Neural cell (in vitro differentiated cells): ENCODE measurements around the gene PKP3. TPM values are rescaled to one million over a fixed set of nuclear protein-coding genes. Genes with fewer than 3 reads are reported as not detected.

Experiments used
- H2AFZ ChIP-seq: fragments of 200-600, 300-800 bp; sonication (generic), shearing (Covaris generic); 2 replicates; pipeline ENCODE4 v1.6.0; 2014; ENCODE audit warnings: low read depth, mild to moderate bottlenecking, antibody characterized with exemption, low read length, moderate library complexity
- H3F3A ChIP-seq: fragments of 200-600 bp; shearing (Covaris generic); 2 replicates; pipeline ENCODE4 v1.6.1; 2016; ENCODE audit warnings: mild to moderate bottlenecking, moderate library complexity, mixed read lengths, antibody characterized with exemption, low read length; ENCODE audit not compliant: insufficient read depth, poor library complexity, severe bottlenecking
- H3K27ac ChIP-seq: fragments of 200-600, 300-800 bp; sonication (generic), shearing (Covaris generic); 2 replicates; pipeline ENCODE4 v1.5.1; 2014; ENCODE audit warnings: mild to moderate bottlenecking, low read length, moderate library complexity
- H3K27me3 ChIP-seq: fragments of 300-800, 200-600 bp; sonication (generic), shearing (Covaris generic); 2 replicates; pipeline ENCODE4 v1.6.0; 2014; ENCODE audit warnings: mild to moderate bottlenecking, low read depth, low read length, moderate library complexity; ENCODE audit not compliant: insufficient read depth
- H3K36me3 ChIP-seq: fragments of 300-800, 200-600 bp; sonication (generic), shearing (Covaris generic); 2 replicates; pipeline ENCODE4 v1.5.1; 2014; ENCODE audit warnings: mild to moderate bottlenecking, antibody characterized with exemption, low read length, moderate library complexity; ENCODE audit not compliant: insufficient read depth
- H3K4me2 ChIP-seq: fragments of 300-800, 200-600 bp; sonication (generic), shearing (Covaris generic); 2 replicates; pipeline ENCODE4 v1.6.0; 2014; ENCODE audit warnings: mild to moderate bottlenecking, low read length
- H3K4me3 ChIP-seq: fragments of 300-800, 200-600 bp; sonication (generic), shearing (Covaris generic); 2 replicates; pipeline ENCODE4 v1.5.1; 2014; ENCODE audit warnings: mild to moderate bottlenecking, low read length, moderate library complexity
- H3K79me2 ChIP-seq: fragments of 200-600 bp; shearing (Covaris generic); replicated peaks from 2 replicates; pipeline ENCODE4 v1.6.0; 2014; ENCODE audit warnings: mild to moderate bottlenecking, low read length, moderate library complexity; ENCODE audit not compliant: insufficient read depth
- H3K9ac ChIP-seq: fragments of 300-800, 200-600 bp; sonication (generic), shearing (Covaris generic); 2 replicates; pipeline ENCODE4 v1.6.1; 2016; ENCODE audit warnings: mild to moderate bottlenecking, low read length, mixed read lengths
- H3K9me2 ChIP-seq: fragments of 200-600 bp; shearing (Covaris generic); 2 replicates; pipeline ENCODE4 v1.6.1; 2016; ENCODE audit warnings: mild to moderate bottlenecking, low read length, mixed read lengths; ENCODE audit not compliant: insufficient read depth
- H3K9me3 ChIP-seq: fragments of 200-600, 300-800 bp; sonication (generic), shearing (Covaris generic); 2 replicates; pipeline ENCODE4 v1.6.1; 2016; ENCODE audit warnings: mild to moderate bottlenecking, mixed run types, low read length, moderate library complexity, mixed read lengths
- H4K20me1 ChIP-seq: fragments of 200-600 bp; shearing (Covaris generic); 2 replicates; pipeline ENCODE4 v1.6.1; 2016; ENCODE audit warnings: mild to moderate bottlenecking, mixed run types; ENCODE audit not compliant: insufficient read depth
- EP300 ChIP-seq: fragments of 450-650 bp; conservative IDR thresholded peaks from 2 replicates; pipeline ENCODE4 v1.6.1; 2014; ENCODE audit warnings: antibody characterized with exemption, mild to moderate bottlenecking, moderate library complexity; ENCODE audit not compliant: poor library complexity, severe bottlenecking
- EZH2 ChIP-seq: fragments of 200-600, 300-800 bp; shearing (Covaris generic), sonication (generic); IDR thresholded peaks from 2 replicates; pipeline ENCODE4 v1.6.1; 2014; ENCODE audit warnings: antibody characterized with exemption, low read length, borderline replicate concordance, mild to moderate bottlenecking; ENCODE audit not compliant: insufficient read depth, poor library complexity, severe bottlenecking
- MXI1 ChIP-seq: fragments of 450-650 bp; conservative IDR thresholded peaks from 2 replicates; pipeline ENCODE4 v1.6.1; 2014; ENCODE audit warnings: antibody characterized with exemption, mild to moderate bottlenecking; ENCODE audit not compliant: poor library complexity, severe bottlenecking
- POLR2AphosphoS5 ChIP-seq: IDR thresholded peaks from 2 replicates; pipeline ENCODE4 v1.6.1; 2012
- RAD21 ChIP-seq: fragments of 450-650 bp; conservative IDR thresholded peaks from 2 replicates; pipeline ENCODE4 v1.6.1; 2014; ENCODE audit warnings: antibody characterized with exemption, mild to moderate bottlenecking, moderate library complexity
- SMC3 ChIP-seq: fragments of 450-650 bp; conservative IDR thresholded peaks from 2 replicates; pipeline ENCODE4 v1.6.1; 2014; ENCODE audit warnings: antibody characterized with exemption, mild to moderate bottlenecking, moderate library complexity; ENCODE audit not compliant: poor library complexity
- TAF1 ChIP-seq: IDR thresholded peaks from 2 replicates; pipeline ENCODE4 v1.6.1; 2012; ENCODE audit warnings: low read depth
- polyA plus RNA-seq: library from polyadenylated mRNA; depleted of rRNA; stranded (reverse); fragments of >200 nt; gene quantifications from 2 replicates; pipeline ENCODE4 v1.2.3, GENCODE V29; 2014
- TF ChIP-seq, protein P1 (sequence below): fragments of 450-650 bp; IDR thresholded peaks from 2 replicates; pipeline ENCODE4 v1.5.1; 2014; ENCODE audit warnings: antibody characterized with exemption, mild to moderate bottlenecking, moderate library complexity; ENCODE audit not compliant: poor library complexity, severe bottlenecking
- TF ChIP-seq, protein P2 (sequence below): IDR thresholded peaks from 2 replicates; pipeline ENCODE4 v1.6.1; 2012; ENCODE audit warnings: borderline replicate concordance

The PKP3 gene
- polyA plus RNA-seq, 1 donor from 2014 or later, result not detected

DNA sequence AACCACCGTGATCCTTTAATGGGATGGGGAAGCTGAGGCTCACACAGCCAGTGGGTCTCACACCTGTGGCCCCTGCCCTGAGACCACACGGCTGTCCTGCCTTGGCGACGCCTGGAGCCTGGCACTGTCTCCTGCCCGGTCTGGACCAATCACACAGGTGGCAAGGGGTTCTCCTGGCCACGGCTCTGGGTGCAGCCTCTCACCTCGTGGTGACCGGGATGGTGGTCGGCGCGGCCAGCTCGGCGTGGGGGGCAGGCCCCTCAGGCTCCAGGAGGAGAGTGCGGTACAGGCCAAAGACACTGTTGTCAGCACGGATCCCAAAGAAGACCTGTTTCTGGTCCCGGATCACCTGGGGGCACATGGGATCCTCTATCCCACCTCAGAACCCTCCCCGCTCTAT is 39.1 kb downstream of the PKP3 start:
- H3K4me2 ChIP-seq, result no peak overlapping the region
- no peak overlapping the region for H2AFZ ChIP-seq
- TF ChIP-seq EZH2 (no peak), POLR2AphosphoS5 (no peak), MXI1 (no peak), EP300 (no peak), TAF1 (no peak), RAD21 (no peak), SMC3 (no peak)
- TF ChIP-seq, protein P1, sequence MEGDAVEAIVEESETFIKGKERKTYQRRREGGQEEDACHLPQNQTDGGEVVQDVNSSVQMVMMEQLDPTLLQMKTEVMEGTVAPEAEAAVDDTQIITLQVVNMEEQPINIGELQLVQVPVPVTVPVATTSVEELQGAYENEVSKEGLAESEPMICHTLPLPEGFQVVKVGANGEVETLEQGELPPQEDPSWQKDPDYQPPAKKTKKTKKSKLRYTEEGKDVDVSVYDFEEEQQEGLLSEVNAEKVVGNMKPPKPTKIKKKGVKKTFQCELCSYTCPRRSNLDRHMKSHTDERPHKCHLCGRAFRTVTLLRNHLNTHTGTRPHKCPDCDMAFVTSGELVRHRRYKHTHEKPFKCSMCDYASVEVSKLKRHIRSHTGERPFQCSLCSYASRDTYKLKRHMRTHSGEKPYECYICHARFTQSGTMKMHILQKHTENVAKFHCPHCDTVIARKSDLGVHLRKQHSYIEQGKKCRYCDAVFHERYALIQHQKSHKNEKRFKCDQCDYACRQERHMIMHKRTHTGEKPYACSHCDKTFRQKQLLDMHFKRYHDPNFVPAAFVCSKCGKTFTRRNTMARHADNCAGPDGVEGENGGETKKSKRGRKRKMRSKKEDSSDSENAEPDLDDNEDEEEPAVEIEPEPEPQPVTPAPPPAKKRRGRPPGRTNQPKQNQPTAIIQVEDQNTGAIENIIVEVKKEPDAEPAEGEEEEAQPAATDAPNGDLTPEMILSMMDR, result no peak
- TF ChIP-seq, protein P2, sequence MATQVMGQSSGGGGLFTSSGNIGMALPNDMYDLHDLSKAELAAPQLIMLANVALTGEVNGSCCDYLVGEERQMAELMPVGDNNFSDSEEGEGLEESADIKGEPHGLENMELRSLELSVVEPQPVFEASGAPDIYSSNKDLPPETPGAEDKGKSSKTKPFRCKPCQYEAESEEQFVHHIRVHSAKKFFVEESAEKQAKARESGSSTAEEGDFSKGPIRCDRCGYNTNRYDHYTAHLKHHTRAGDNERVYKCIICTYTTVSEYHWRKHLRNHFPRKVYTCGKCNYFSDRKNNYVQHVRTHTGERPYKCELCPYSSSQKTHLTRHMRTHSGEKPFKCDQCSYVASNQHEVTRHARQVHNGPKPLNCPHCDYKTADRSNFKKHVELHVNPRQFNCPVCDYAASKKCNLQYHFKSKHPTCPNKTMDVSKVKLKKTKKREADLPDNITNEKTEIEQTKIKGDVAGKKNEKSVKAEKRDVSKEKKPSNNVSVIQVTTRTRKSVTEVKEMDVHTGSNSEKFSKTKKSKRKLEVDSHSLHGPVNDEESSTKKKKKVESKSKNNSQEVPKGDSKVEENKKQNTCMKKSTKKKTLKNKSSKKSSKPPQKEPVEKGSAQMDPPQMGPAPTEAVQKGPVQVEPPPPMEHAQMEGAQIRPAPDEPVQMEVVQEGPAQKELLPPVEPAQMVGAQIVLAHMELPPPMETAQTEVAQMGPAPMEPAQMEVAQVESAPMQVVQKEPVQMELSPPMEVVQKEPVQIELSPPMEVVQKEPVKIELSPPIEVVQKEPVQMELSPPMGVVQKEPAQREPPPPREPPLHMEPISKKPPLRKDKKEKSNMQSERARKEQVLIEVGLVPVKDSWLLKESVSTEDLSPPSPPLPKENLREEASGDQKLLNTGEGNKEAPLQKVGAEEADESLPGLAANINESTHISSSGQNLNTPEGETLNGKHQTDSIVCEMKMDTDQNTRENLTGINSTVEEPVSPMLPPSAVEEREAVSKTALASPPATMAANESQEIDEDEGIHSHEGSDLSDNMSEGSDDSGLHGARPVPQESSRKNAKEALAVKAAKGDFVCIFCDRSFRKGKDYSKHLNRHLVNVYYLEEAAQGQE, result no peak
- no peaks in the 10 kb centered on the region for H3F3A ChIP-seq
- no peaks in the 10 kb centered on the region for H3K79me2 ChIP-seq
- no peaks in the 10 kb centered on the region for H3K9me3 ChIP-seq
- no peaks in the 10 kb centered on the region for H3K9me2 ChIP-seq
- H4K20me1 ChIP-seq, result no peaks in the 10 kb centered on the region
- no peak overlapping the region for H3K9ac ChIP-seq
- H3K27ac ChIP-seq, result no peak overlapping the region
- no peaks in the 10 kb centered on the region for H3K27me3 ChIP-seq
- H3K4me3 ChIP-seq, result no peak overlapping the region
- H3K36me3 ChIP-seq, result no peaks in the 10 kb centered on the region

DNA sequence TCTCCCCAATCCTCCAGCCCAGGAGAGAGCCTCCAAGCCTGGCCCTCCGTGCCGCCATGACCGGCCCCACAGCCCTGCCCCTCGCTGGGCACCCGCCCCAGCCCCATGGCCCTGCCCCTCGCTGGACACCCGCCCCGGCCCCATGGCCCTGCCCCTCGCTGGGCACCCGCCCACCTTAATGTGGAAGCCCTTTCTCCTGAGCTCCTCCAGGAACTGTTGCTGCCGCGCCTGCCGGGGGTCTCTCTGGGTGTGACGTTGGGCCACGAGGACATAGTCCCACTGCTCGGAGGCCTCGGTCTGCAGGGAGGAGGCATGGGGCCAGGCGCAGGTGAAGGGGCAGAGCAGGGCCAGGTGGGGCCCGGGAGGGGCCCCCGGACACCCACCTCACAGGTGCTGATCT is 39.6 kb downstream of the PKP3 start:
- H3K9me2 ChIP-seq, result no peaks in the 10 kb centered on the region
- H4K20me1 ChIP-seq, result no peaks in the 10 kb centered on the region
- H3K9ac ChIP-seq, result no peak overlapping the region
- no peak for TF ChIP-seq SMC3
- H3K4me2 ChIP-seq, result no peak overlapping the region
- no peaks in the 10 kb centered on the region for H3F3A ChIP-seq
- H3K4me3 ChIP-seq, result no peak overlapping the region
- H3K27ac ChIP-seq, result no peak overlapping the region
- H3K79me2 ChIP-seq, result no peaks in the 10 kb centered on the region
- no peaks in the 10 kb centered on the region for H3K27me3 ChIP-seq
- no peaks in the 10 kb centered on the region for H3K36me3 ChIP-seq
- no peaks in the 10 kb centered on the region for H3K9me3 ChIP-seq
- no peak overlapping the region for H2AFZ ChIP-seq

DNA sequence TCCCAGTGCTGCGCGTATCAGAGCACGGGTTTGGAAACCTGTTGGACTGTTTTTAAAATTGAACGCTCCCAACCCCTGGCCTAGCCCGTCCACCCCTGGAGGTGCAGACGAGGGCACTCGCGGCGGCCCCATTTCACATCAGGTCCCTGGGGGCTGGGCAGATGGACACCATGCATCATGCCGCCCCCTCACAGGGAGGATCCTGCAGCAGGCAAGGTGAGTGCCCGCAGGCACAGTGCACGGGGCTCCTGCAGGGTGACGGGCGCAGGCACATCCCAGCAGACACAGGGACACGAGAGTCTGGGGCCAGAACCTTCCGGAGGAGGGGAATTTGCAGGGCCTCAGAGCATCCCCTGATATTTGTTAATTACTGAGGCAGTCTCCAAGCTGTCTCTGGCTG is 40.5 kb downstream of the PKP3 start:
- TF ChIP-seq RAD21 (no peak), EP300 (no peak), TAF1 (no peak), EZH2 (no peak), POLR2AphosphoS5 (no peak), MXI1 (no peak), SMC3 (no peak)
- TF ChIP-seq, protein P2, result no peak
- TF ChIP-seq, protein P1, result no peak
- Histone ChIP-seq H4K20me1 (no peaks in the 10 kb centered on the region), H3K79me2 (no peaks in the 10 kb centered on the region), H3K9ac (no peak overlapping the region), H3K4me3 (no peak overlapping the region), H2AFZ (no peak overlapping the region), H3F3A (no peaks in the 10 kb centered on the region), H3K27ac (no peak overlapping the region), H3K9me3 (no peaks in the 10 kb centered on the region), H3K4me2 (no peak overlapping the region), H3K9me2 (no peaks in the 10 kb centered on the region), H3K27me3 (no peaks in the 10 kb centered on the region), H3K36me3 (no peaks in the 10 kb centered on the region)
